CD4-positive, alpha-beta T cell (primary cell): Measurements from ENCODE around the gene MRPL44. TPM values are rescaled to one million over a fixed set of nuclear protein-coding genes. Genes with fewer than 3 reads are reported as not detected.

ENCODE experiments used
- ATAC-seq: fragments of 200-7000 bp; cut with Tn5 transposase; one replicate; pipeline ENCODE4 v1.10.0; 2022; ENCODE audit warnings: mild to moderate bottlenecking; ENCODE audit not compliant: poor library complexity
- CTCF ChIA-PET: fragments of 350-600 bp; sonication (Branson Sonifier 250); formaldehyde crosslinking; loops from one replicate; lab custom pipeline; 2021; ENCODE audit warnings: antibody characterized with exemption, inconsistent platforms; lab: Charles Lee
- POLR2A ChIA-PET: fragments of 350-600 bp; sonication (Branson Sonifier 250); formaldehyde crosslinking; loops from one replicate; lab custom pipeline; 2021; ENCODE audit warnings: antibody characterized with exemption, inconsistent platforms; lab: Charles Lee
- DNase-seq, 14 experiments: peaks; one replicate each; pipeline ENCODE4 v3.0.0-alpha.2; 2013 to 2020; ENCODE audit warnings: mixed read lengths in 2 of 14
- H3K27ac ChIP-seq, 2 donors: one replicate each; pipeline versions ENCODE4 v1.5.1 to v1.7.0; 2013; ENCODE audit warnings: low read length in 2 of 2, low read depth in 1 of 2, mild to moderate bottlenecking in 1 of 2
- H3K27me3 ChIP-seq, 2 experiments: 1 replicate in 1 of 2; 2 replicates in 1 of 2; pipeline versions ENCODE4 v1.6.1 to v1.7.0; 2013; ENCODE audit warnings: low read length in 2 of 2, control low read depth in 1 of 2, mild to moderate bottlenecking in 1 of 2, moderate library complexity in 1 of 2; ENCODE audit not compliant: insufficient read depth in 2 of 2, control insufficient read depth in 1 of 2
- H3K36me3 ChIP-seq: one replicate; pipeline ENCODE4 v1.6.1; 2013; ENCODE audit warnings: low read length, control low read depth; ENCODE audit not compliant: insufficient read depth
- H3K4me1 ChIP-seq: one replicate; pipeline ENCODE4 v1.6.1; 2013; ENCODE audit warnings: low read length, control low read depth; ENCODE audit not compliant: insufficient read depth
- H3K4me3 ChIP-seq: one replicate; pipeline ENCODE4 v1.5.1; 2013; ENCODE audit warnings: mild to moderate bottlenecking, low read length, moderate library complexity
- H3K9me3 ChIP-seq, 2 experiments: 1 replicate in 1 of 2; 2 replicates in 1 of 2; pipeline versions ENCODE4 v1.6.1 to v1.7.0; 2013; ENCODE audit warnings: low read length in 2 of 2, mild to moderate bottlenecking in 2 of 2, control low read depth in 1 of 2, moderate library complexity in 1 of 2; ENCODE audit not compliant: control insufficient read depth in 1 of 2, insufficient read depth in 1 of 2
- H3K27ac Mint-ChIP-seq: one replicate; pipeline ENCODE4 v1.8.0; 2020; ENCODE audit warnings: mixed read lengths
- H3K27me3 Mint-ChIP-seq: one replicate; pipeline ENCODE4 v1.8.0; 2021; ENCODE audit warnings: mixed read lengths
- H3K36me3 Mint-ChIP-seq: one replicate; pipeline ENCODE4 v1.8.0; 2021; ENCODE audit warnings: low read depth, mixed read lengths
- H3K4me1 Mint-ChIP-seq: one replicate; pipeline ENCODE4 v1.8.0; 2021; ENCODE audit warnings: low read depth, mixed read lengths
- H3K4me3 Mint-ChIP-seq: one replicate; pipeline ENCODE4 v1.8.0; 2020; ENCODE audit warnings: mild to moderate bottlenecking, mixed read lengths
- H3K9me3 Mint-ChIP-seq: one replicate; pipeline ENCODE4 v1.8.0; 2020; ENCODE audit warnings: mixed read lengths
- intact Hi-C, 2 experiments: fragments of 100-400 bp; cut with DNase I in 1 of 2; cut with micrococcal nuclease in 1 of 2; formaldehyde crosslinking; loops; one replicate each; pipeline versions ENCODE4 v1.15.1 to v1.9.0; 2023 to 2025; cut with DNase I, micrococcal nuclease
- total RNA-seq, 174 experiments: library from RNA in 2 of 174; stranded (reverse) in 2 of 174; gene quantifications; one replicate each; pipeline ENCODE4 v1.2.3 and lab custom pipeline; 2021 to 2026
- TF ChIP-seq, protein P1 (sequence below): fragments of 200-600 bp; IDR thresholded peaks from one replicate; pipeline ENCODE4 v1.8.0; 2022; ENCODE audit warnings: antibody characterized with exemption, mild to moderate bottlenecking

The MRPL44 gene
- total RNA-seq, 2 experiments from 2014 or later, result 40.0 to 40.1 TPM

DNA sequence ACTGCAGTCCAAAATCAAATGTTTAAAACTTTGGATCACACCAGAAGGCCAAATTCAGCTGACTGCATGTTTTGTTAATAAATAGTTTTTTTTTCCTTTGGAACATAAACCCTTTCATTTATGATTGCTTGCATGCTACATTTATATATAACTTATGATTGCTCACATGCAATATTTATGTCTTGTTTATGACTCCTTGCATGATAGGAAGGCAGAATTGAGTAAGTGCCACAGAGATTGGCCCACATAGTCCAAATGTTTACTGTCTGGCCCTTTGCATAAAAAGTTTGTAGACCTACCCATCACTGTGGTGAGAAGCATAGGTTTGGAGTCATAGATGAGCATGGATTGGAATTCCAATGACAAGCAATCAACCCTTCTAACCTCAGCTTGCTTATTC, 42.9 kb upstream of the MRPL44 start:
- TF ChIP-seq, protein P1, sequence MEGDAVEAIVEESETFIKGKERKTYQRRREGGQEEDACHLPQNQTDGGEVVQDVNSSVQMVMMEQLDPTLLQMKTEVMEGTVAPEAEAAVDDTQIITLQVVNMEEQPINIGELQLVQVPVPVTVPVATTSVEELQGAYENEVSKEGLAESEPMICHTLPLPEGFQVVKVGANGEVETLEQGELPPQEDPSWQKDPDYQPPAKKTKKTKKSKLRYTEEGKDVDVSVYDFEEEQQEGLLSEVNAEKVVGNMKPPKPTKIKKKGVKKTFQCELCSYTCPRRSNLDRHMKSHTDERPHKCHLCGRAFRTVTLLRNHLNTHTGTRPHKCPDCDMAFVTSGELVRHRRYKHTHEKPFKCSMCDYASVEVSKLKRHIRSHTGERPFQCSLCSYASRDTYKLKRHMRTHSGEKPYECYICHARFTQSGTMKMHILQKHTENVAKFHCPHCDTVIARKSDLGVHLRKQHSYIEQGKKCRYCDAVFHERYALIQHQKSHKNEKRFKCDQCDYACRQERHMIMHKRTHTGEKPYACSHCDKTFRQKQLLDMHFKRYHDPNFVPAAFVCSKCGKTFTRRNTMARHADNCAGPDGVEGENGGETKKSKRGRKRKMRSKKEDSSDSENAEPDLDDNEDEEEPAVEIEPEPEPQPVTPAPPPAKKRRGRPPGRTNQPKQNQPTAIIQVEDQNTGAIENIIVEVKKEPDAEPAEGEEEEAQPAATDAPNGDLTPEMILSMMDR, result no peak
- CTCF ChIA-PET, result interaction anchor here (1.3 kb wide), 1 partner anchor 9 kb away, joined by 3 read pairs; no protein-coding TSS in a partner anchor
- no peak overlapping the region for H3K27ac ChIP-seq
- H3K36me3 ChIP-seq, result peaks cover 41% of the 10 kb centered on the region
- Mint-ChIP-seq H3K4me1 (peaks cover 5% of the 10 kb centered on the region), H3K36me3 (peaks cover 51% of the 10 kb centered on the region), H3K9me3 (no peaks in the 10 kb centered on the region), H3K4me3 (no peak overlapping the region), H3K27me3 (no peaks in the 10 kb centered on the region), H3K27ac (no peak overlapping the region)
- ATAC-seq (no peak), DNase-seq (no peak)
- intact Hi-C loops, result no loop called here
- no peaks in the 10 kb centered on the region for H3K27me3 ChIP-seq
- H3K9me3 ChIP-seq, result no peaks in the 10 kb centered on the region
- H3K4me3 ChIP-seq, result no peak overlapping the region
- POLR2A ChIA-PET, result no interaction called here
- H3K4me1 ChIP-seq, result no peaks in the 10 kb centered on the region

DNA sequence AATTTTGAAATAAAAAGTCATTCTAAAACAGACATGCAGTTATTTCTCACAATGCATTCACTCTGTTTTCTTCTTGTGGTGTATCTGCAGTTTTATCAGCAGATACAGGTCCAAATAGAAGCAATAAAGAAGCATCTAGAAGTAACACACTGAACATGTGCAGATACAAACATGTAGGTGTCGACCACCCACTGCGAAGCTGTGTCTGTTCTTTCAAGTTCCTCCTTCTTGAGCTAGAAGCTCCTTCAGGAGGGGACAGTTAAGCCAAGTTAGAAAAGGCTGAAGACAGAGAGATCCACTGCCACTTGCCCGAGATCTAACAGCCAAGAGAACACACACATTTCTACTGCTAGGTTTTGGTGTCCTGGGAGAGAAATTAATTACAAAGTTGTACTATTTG, 42.2 kb upstream of the MRPL44 start:
- no peaks in the 10 kb centered on the region for H3K27me3 Mint-ChIP-seq
- no peak overlapping the region for H3K4me3 ChIP-seq
- H3K9me3 Mint-ChIP-seq, result no peaks in the 10 kb centered on the region
- ATAC-seq, result no peak
- no peak overlapping the region for H3K27ac ChIP-seq
- H3K36me3 ChIP-seq, result peaks cover 41% of the 10 kb centered on the region
- POLR2A ChIA-PET, result no interaction called here
- no peaks in the 10 kb centered on the region for H3K27me3 ChIP-seq
- no peaks in the 10 kb centered on the region for H3K9me3 ChIP-seq
- no peaks in the 10 kb centered on the region for H3K4me1 ChIP-seq
- H3K4me3 Mint-ChIP-seq, result no peak overlapping the region
- H3K27ac Mint-ChIP-seq, result no peak overlapping the region
- peaks cover 5% of the 10 kb centered on the region for H3K4me1 Mint-ChIP-seq
- CTCF ChIA-PET, result no interaction called here
- TF ChIP-seq, protein P1, result no peak
- DNase-seq, result no peak
- intact Hi-C loops, result no loop called here
- peaks cover 51% of the 10 kb centered on the region for H3K36me3 Mint-ChIP-seq

DNA sequence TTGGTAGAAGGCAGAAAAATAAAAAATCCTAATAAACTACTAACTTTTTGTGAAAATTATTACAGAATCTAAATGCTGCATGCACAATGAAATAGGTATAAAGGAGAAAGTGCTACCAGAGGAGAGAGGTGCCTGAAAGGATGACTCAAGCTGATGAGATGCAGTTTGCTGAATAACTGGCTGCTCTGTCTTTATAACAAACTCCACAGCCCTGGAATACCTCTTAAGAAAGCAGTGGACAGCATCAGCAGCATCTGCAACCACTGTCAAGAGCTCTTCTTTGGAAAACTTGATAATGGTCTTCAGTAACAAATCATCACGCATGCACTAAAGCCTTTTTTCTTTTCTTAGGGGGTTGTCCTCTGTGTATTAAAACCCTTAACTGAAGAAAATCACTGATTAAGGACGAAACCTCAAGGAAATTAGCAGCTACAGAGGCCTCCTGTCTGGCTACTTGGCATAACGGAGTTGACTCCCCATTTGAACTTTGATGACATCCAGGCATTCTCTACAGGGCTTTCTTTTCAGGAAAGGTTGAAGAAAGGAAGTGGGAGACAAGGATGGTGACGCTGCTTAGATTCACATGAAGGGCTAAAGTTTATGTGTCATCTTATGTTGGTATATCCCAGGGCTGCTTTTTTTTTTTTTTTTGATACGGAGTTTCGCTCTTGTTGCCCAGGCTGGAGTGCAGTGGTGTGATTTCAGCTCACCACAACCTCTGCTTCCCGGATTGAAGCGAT, 40.9 kb upstream of the MRPL44 start:
- no peak overlapping the region for H3K27ac ChIP-seq
- Mint-ChIP-seq H3K9me3 (no peaks in the 10 kb centered on the region), H3K4me1 (peaks cover 5% of the 10 kb centered on the region), H3K27ac (no peak overlapping the region), H3K4me3 (no peak overlapping the region), H3K27me3 (no peaks in the 10 kb centered on the region), H3K36me3 (peaks cover 42% of the 10 kb centered on the region)
- ChIA-PET CTCF (no interaction called here), POLR2A (no interaction called here)
- intact Hi-C loops, result no loop called here
- H3K4me1 ChIP-seq, result no peaks in the 10 kb centered on the region
- no peaks in the 10 kb centered on the region for H3K9me3 ChIP-seq
- H3K27me3 ChIP-seq, result no peaks in the 10 kb centered on the region
- H3K36me3 ChIP-seq, result peaks cover 40% of the 10 kb centered on the region
- ATAC-seq (no peak), DNase-seq (no peak)
- TF ChIP-seq, protein P1, result no peak
- H3K4me3 ChIP-seq, result no peak overlapping the region
